Type B pancreatic cell (in vitro differentiated cells): ENCODE results near the gene MBD6. TPM values are rescaled to one million over a fixed set of nuclear protein-coding genes. Genes with fewer than 3 reads are reported as not detected.

Experiments used
- DNase-seq: peaks from one replicate; pipeline ENCODE4 v3.0.0; 2021; ENCODE audit warnings: mixed read lengths; ENCODE audit not compliant: unreplicated experiment; ENCODE audit errors: extremely low spot score
- H3K27ac Mint-ChIP-seq: 2 replicates; pipeline ENCODE4 v1.8.0; 2021; ENCODE audit warnings: mild to moderate bottlenecking, mixed read lengths
- H3K27me3 Mint-ChIP-seq: 2 replicates; pipeline ENCODE4 v1.8.0; 2021; ENCODE audit warnings: mixed read lengths
- H3K36me3 Mint-ChIP-seq: 2 replicates; pipeline ENCODE4 v1.8.0; 2021; ENCODE audit warnings: mixed read lengths
- H3K4me1 Mint-ChIP-seq: one replicate; pipeline ENCODE4 v1.8.0; 2021; ENCODE audit warnings: mixed read lengths; ENCODE audit not compliant: unreplicated experiment
- H3K4me3 Mint-ChIP-seq: 2 replicates; pipeline ENCODE4 v1.8.0; 2021; ENCODE audit warnings: mild to moderate bottlenecking, mixed read lengths
- H3K9me3 Mint-ChIP-seq: 2 replicates; pipeline ENCODE4 v1.8.0; 2021; ENCODE audit warnings: mixed read lengths
- CTCF ChIP-seq: fragments of 200-600 bp; sonication (generic); conservative IDR thresholded peaks from 2 replicates; pipeline ENCODE4 v1.5.0; 2021; ENCODE audit warnings: antibody characterized with exemption, mild to moderate bottlenecking
- total RNA-seq: library from RNA; stranded (reverse); gene quantifications from 2 replicates; pipeline ENCODE4 v1.2.1, GENCODE V29; 2021; ENCODE audit warnings: low replicate concordance

MBD6 gene
- total RNA-seq, 1 donor from 2014 or later = 94.7 TPM

DNA sequence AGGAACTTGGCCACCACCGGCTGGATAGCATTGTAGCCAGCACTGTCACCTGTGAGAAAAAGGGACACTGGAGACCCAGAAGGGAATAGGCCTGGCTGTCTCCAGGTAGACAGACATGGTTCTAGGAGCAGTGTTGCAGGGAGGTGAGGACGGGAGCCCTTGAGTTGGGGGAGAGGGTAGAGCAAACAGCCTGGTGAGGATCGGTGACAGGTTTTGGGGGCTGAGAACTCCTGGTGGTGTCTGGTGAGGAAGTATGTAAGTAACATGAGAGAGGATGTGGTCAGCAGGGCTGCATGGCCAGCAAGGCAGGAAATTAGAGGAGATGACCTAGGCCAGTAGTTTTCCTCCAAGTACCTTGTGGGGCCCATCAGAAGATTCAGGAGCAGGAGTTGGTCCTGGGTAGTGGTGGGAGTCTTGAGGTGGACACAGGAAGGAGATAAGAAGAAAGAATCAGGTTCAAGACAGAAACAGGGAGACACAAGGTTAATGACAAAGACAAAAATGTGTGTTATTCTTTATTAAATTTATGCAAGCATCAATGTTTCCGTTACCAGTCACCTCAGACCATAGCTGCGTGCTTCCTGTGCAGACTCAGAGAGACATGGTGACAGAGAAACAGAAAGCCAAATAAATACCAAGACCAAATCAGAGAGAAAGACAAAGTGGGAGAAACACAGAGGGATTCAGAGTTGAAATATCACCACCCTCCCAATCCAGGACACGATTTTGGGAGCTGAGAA is 43.1 kb upstream of the MBD6 start, which contains the start of gene ARHGAP9:
Gene ARHGAP9, minus strand, starts transcription at position 491 of the 740 bp plus-strand sequence. Its CDS starts 460 bp downstream, at position 31.
- no peak within 1 kb of the TSS for H3K4me3 Mint-ChIP-seq
- no peak within 1 kb of the TSS for H3K27ac Mint-ChIP-seq
- no peak for TF ChIP-seq CTCF
- no peaks in the 10 kb centered on the region for H3K36me3 Mint-ChIP-seq
- H3K27me3 Mint-ChIP-seq = peaks cover 76% of the 10 kb centered on the region
- no peaks in the 10 kb centered on the region for H3K9me3 Mint-ChIP-seq
- peaks cover 10% of the 10 kb centered on the region for H3K4me1 Mint-ChIP-seq
- no peak for DNase-seq

- no peak overlapping the region for H3K4me3 Mint-ChIP-seq
- no peaks in the 10 kb centered on the region for H3K36me3 Mint-ChIP-seq
- H3K4me1 Mint-ChIP-seq = peaks cover 10% of the 10 kb centered on the region
- no peak for DNase-seq
- H3K27me3 Mint-ChIP-seq = peaks cover 55% of the 10 kb centered on the region
- no peaks in the 10 kb centered on the region for H3K9me3 Mint-ChIP-seq
- no peak overlapping the region for H3K27ac Mint-ChIP-seq
- no peak for TF ChIP-seq CTCF
Measured at GRCh38 chr12:57481671-57482070, 41.0 kb upstream of the MBD6 start.

GRCh38 chr12:57483466-57483865 is 39.2 kb upstream of the MBD6 start:
- Mint-ChIP-seq H3K4me3 (no peak overlapping the region), H3K36me3 (peaks cover 4% of the 10 kb centered on the region), H3K27me3 (peaks cover 37% of the 10 kb centered on the region), H3K27ac (peak overlapping the region; percentile 30), H3K4me1 (peaks cover 16% of the 10 kb centered on the region), H3K9me3 (no peaks in the 10 kb centered on the region)
- no peak for TF ChIP-seq CTCF
- no peak for DNase-seq

DNA sequence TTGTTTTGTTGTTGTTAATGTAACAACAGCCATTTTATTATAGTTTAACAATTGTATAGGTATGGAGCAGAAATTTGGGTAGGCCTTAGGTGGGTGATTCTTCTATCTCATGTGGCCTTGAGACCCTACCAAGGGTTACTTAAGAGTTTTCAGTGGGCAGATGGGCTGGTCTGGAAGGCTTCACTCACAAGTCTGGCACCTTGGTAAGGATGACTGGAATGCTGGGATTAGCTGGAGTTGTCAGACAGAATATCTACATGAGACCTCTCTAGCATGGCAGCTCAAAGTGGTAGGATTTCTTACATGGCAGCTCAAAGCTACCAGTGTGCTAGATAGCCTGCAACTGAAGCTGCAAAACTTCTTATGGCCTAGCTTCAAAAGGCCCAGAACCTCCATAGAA is 36.9 kb upstream of the MBD6 start:
- no peak overlapping the region for H3K4me3 Mint-ChIP-seq

GRCh38 chr12:57487055-57487596 is 35.5 kb upstream of the MBD6 start:
- Mint-ChIP-seq H3K27me3 (peaks cover 6% of the 10 kb centered on the region), H3K36me3 (peaks cover 17% of the 10 kb centered on the region), H3K9me3 (no peaks in the 10 kb centered on the region), H3K4me1 (peaks cover 20% of the 10 kb centered on the region), H3K27ac (no peak overlapping the region), H3K4me3 (peak overlapping the region; percentile 100)
- TF ChIP-seq CTCF = no peak
- no peak for DNase-seq

More for the DNA sequence above, 36.9 kb upstream of the MBD6 start:
- Mint-ChIP-seq H3K27ac (no peak overlapping the region), H3K36me3 (peaks cover 11% of the 10 kb centered on the region), H3K27me3 (peaks cover 17% of the 10 kb centered on the region), H3K4me1 (peaks cover 23% of the 10 kb centered on the region), H3K9me3 (no peaks in the 10 kb centered on the region)
- TF ChIP-seq CTCF = no peak
- DNase-seq = no peak
